ENCODE results near the gene AGXT2. TPM values are rescaled to one million over a fixed set of nuclear protein-coding genes. Genes with fewer than 3 reads are reported as not detected.

Gene AGXT2
- polyA plus RNA-seq, 1 experiment, result not detected

DNA sequence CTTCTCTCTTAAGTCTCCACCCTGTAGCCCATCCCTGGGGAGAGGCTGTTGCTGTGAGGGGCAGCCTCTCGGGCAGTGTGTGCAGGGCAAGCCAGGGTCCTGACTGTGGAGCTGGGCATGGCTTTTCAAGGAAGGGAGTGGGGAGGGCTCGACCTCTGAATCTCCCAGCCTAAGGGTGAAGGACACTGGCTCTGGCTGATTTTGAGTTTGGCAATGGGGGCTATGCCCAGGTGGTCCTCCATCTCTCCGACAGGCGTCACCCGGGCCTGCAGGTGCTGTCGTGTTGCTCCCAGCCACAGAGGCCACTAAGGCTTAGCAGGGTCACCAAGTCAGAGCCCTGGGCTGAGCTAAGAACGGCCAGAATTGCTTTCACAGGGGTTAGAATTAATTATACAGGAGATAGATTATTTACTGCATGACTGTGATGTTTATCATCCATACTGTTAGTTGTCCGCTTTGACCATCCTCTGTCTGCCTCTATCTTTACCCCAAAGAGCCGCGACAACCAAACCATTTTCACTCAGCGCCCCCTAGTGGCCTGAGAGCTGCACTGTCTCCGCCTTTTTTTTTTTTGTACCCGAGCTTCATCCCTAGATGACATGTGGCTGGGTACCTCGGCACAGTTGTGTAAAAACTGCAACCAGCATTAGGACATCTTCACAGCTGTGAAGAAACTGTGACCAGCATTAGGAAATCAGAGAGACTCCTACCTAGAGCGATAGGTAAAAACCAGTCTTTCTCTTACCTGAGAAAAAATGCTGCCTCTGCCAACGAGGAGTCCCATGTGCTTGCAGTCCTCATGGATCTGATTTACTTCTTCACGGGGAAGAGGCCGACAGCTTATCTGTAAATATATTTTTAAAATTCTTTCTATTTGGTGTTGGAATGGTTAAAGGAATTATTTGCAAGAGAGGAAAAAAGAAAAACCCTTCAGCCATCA is 44.5 kb downstream of the AGXT2 start:
- no peak overlapping the region for H3K4me3 ChIP-seq (ENCODE audit: low read depth, low read length)
- POLR2A ChIA-PET, result no interaction called here
- TF ChIP-seq, protein P1, sequence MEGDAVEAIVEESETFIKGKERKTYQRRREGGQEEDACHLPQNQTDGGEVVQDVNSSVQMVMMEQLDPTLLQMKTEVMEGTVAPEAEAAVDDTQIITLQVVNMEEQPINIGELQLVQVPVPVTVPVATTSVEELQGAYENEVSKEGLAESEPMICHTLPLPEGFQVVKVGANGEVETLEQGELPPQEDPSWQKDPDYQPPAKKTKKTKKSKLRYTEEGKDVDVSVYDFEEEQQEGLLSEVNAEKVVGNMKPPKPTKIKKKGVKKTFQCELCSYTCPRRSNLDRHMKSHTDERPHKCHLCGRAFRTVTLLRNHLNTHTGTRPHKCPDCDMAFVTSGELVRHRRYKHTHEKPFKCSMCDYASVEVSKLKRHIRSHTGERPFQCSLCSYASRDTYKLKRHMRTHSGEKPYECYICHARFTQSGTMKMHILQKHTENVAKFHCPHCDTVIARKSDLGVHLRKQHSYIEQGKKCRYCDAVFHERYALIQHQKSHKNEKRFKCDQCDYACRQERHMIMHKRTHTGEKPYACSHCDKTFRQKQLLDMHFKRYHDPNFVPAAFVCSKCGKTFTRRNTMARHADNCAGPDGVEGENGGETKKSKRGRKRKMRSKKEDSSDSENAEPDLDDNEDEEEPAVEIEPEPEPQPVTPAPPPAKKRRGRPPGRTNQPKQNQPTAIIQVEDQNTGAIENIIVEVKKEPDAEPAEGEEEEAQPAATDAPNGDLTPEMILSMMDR (IDR thresholded peaks at IDR 0.05; ENCODE audit: insufficient read depth, low read depth, low read length), result peak; percentile 90
- CTCF ChIA-PET, result interaction anchor here (0.6 to 4.1 kb wide), 37 partner anchors 9 to 923 kb away, joined by 3 to 33 read pairs (median 4); no protein-coding TSS in a partner anchor
- H3K27me3 ChIP-seq (ENCODE audit: control insufficient read depth, insufficient read depth, low read length), result peaks cover 6% of the 10 kb centered on the region; the same call in 1 of the 2 replicates
- H3K36me3 ChIP-seq (ENCODE audit: control insufficient read depth, insufficient read depth, low read length), result no peaks in the 10 kb centered on the region
- no peak for DNase-seq (ENCODE audit: low read depth)

DNA sequence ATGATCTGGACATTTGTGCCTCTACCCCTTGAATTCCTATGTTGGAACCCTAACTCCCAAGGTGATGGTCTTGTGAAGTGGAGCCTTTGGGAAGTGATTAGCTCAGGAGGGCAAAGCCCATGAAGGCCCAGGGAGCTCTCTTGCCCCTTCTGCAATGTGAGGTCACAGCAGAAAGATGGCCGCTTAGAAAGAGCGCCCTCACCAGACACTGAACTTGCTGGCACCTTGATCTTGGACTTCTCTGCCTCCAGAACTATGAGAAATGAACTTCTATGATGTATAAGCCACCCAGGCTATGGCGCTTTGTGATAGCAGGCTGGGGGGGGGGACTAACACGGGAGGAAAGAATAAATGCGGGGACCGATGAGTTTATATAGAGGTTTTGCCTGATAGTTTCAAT is 45.3 kb downstream of the AGXT2 start:
- TF ChIP-seq, protein P1 (IDR thresholded peaks at IDR 0.05; ENCODE audit: insufficient read depth, low read depth, low read length), result no peak
- Histone ChIP-seq H3K27me3 (ENCODE audit: control insufficient read depth, insufficient read depth, low read length) (peaks cover 6% of the 10 kb centered on the region; the same call in 1 of the 2 replicates), H3K4me3 (ENCODE audit: low read depth, low read length) (no peak overlapping the region), H3K36me3 (ENCODE audit: control insufficient read depth, insufficient read depth, low read length) (no peaks in the 10 kb centered on the region)
- POLR2A ChIA-PET, result no interaction called here
- no peak for DNase-seq (ENCODE audit: low read depth)
- CTCF ChIA-PET, result interaction anchor here (1.1 to 4.1 kb wide), 14 partner anchors 8 to 527 kb away, joined by 3 to 33 read pairs (median 5); no protein-coding TSS in a partner anchor

DNA sequence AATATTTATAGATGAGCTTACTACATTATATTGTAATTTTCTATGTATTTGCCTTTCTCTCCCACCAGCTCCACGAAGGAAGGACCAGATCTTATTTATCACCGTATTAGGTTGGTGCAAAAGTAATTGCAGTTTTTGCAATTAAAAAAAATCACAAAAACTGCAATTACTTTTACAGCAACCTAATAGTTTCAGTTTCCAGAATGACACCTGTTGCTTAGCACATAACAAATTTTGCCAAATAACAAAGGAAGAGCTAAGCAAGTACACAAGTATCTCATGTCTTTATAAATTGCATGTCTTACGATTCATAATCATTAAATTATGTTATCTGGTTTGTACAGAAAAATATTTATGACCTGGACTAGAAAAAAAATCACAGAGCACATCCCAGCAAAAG is 45.9 kb downstream of the AGXT2 start:
- no peak for DNase-seq (ENCODE audit: low read depth)
- no peaks in the 10 kb centered on the region for H3K36me3 ChIP-seq (ENCODE audit: control insufficient read depth, insufficient read depth, low read length)
- H3K27me3 ChIP-seq (ENCODE audit: control insufficient read depth, insufficient read depth, low read length), result peaks cover 5% of the 10 kb centered on the region; the same call in 1 of the 2 replicates
- H3K4me3 ChIP-seq (ENCODE audit: low read depth, low read length), result no peak overlapping the region
- ChIA-PET POLR2A (no interaction called here), CTCF (interaction anchor here (1.2 to 4.1 kb wide), 9 partner anchors 8 to 526 kb away, joined by 3 to 33 read pairs (median 14); no protein-coding TSS in a partner anchor)
- TF ChIP-seq, protein P1 (IDR thresholded peaks at IDR 0.05; ENCODE audit: insufficient read depth, low read depth, low read length), result no peak

DNA sequence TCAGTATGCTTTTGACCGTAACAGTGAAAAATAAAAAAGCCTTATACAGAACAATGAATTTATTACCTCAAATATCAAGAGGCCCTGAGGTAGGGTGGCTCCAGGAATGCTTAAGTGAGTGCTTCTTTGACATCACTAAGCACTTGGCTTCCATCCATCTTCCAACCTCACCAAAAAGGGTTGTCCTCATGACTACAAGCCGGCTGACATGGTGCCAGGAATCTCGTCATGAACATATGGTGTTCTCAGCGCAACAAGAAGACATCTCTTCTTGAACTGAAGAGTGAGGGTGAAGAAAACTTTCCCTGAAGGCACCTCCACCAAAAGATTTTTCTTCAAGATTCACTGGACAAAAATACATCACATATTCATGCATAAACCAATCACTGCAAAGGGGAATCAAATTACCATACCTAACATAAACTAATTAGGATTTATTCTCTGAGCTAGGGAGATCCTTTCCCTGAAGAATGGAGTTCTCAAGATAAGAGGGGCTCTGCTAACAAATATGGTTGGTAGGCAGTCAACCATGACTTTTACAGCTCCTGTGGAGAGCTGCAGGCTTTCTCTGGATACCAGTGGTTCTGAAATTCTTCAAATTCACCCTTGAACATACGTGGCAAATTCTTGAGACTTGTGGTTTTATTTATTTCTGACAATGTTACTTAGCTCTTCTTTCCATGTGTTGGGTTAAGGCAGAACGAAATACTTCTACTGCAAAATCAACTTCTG is 49.5 kb downstream of the AGXT2 start:
- H3K4me3 ChIP-seq (ENCODE audit: low read depth, low read length), result no peak overlapping the region
- H3K36me3 ChIP-seq (ENCODE audit: control insufficient read depth, insufficient read depth, low read length), result no peaks in the 10 kb centered on the region
- ChIA-PET CTCF (no interaction called here), POLR2A (no interaction called here)
- H3K27me3 ChIP-seq (ENCODE audit: control insufficient read depth, insufficient read depth, low read length), result peaks cover 8% of the 10 kb centered on the region; the same call in 1 of the 2 replicates
- DNase-seq (ENCODE audit: low read depth), result no peak
- TF ChIP-seq, protein P1 (IDR thresholded peaks at IDR 0.05; ENCODE audit: insufficient read depth, low read depth, low read length), result no peak

DNA sequence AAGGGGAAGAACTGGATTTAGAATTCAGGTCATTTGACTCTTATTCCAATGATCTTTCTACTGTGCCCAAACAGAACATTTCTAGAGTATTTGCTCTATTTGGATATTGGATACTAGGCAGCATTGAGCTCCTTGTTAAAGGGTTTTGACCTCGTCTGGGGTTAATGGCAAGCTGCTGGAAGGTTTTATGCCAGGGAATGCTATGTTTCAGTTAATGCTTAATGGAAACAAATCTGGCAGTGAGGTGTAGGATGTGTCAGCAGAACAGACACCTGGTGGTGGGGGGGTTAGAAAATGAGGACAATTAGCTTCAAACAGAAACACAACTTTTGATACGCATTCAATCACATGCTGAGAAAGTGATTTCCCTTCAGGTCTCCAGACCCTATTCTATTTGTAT is 51.5 kb downstream of the AGXT2 start:
- Histone ChIP-seq H3K36me3 (ENCODE audit: control insufficient read depth, insufficient read depth, low read length) (no peaks in the 10 kb centered on the region), H3K4me3 (ENCODE audit: low read depth, low read length) (no peak overlapping the region), H3K27me3 (ENCODE audit: control insufficient read depth, insufficient read depth, low read length) (peaks cover 8% of the 10 kb centered on the region; the same call in 1 of the 2 replicates)
- DNase-seq (ENCODE audit: low read depth), result no peak
- ChIA-PET CTCF (no interaction called here), POLR2A (no interaction called here)
- TF ChIP-seq, protein P1 (IDR thresholded peaks at IDR 0.05; ENCODE audit: insufficient read depth, low read depth, low read length), result no peak
